HG03045 (cell line): ENCODE results near the gene PDS5B.
"Not testable (repeated sequence)": the region's sequence is repeated elsewhere in the genome, so short reads cannot be mapped to it uniquely, and the experiment has no call there.

Experiments used
- ATAC-seq: cut with Tn5 transposase; IDR thresholded peaks from one replicate; pipeline ENCODE4 v1.9.1; 2021; ENCODE audit warnings: mild to moderate bottlenecking, moderate library complexity; ENCODE audit not compliant: unreplicated experiment

Gene PDS5B

GRCh38 chr13:32586080-32586900 lies at the start of gene PDS5B:
PDS5B (plus strand) TSS chr13:32586452; CDS start chr13:32648773, 62,321 bp downstream.
- peak; percentile 80 for ATAC-seq

GRCh38 chr13:32537580-32538142 lies 48.6 kb upstream of the PDS5B start:
- no peak for ATAC-seq

- peak; percentile 84 for ATAC-seq
Measured at GRCh38 chr13:32538143-32538620, 48.1 kb upstream of the PDS5B start.

GRCh38 chr13:32538621-32539246 lies 47.5 kb upstream of the PDS5B start, which contains the start of gene N4BP2L2:
N4BP2L2 (minus strand) TSS chr13:32538795; CDS start chr13:32537027, 1,768 bp downstream.
- peak; percentile 94 for ATAC-seq

- no peak for ATAC-seq
Measured at GRCh38 chr13:32542221-32542620, 44.0 kb upstream of the PDS5B start.

GRCh38 chr13:32545083-32545482 lies 41.2 kb upstream of the PDS5B start:
- no peak for ATAC-seq

- no peak for ATAC-seq
Measured at GRCh38 chr13:32548837-32549236, 37.4 kb upstream of the PDS5B start.

- no peak for ATAC-seq
Measured at GRCh38 chr13:32549788-32550187, 36.5 kb upstream of the PDS5B start.

- no peak for ATAC-seq
Measured at GRCh38 chr13:32553720-32554119, 32.5 kb upstream of the PDS5B start.

GRCh38 chr13:32555613-32556012 lies 30.6 kb upstream of the PDS5B start:
- ATAC-seq: no peak

- not testable (repeated sequence) for ATAC-seq
Measured at GRCh38 chr13:32560842-32561241, 25.4 kb upstream of the PDS5B start.

- not testable (repeated sequence) for ATAC-seq
Measured at GRCh38 chr13:32575687-32576086, 10.6 kb upstream of the PDS5B start.

GRCh38 chr13:32577032-32577431 lies 9.2 kb upstream of the PDS5B start:
- ATAC-seq: no peak

GRCh38 chr13:32581177-32581786 lies 5.0 kb upstream of the PDS5B start:
- no peak for ATAC-seq

- no peak for ATAC-seq
Measured at GRCh38 chr13:32582281-32582680, 4.0 kb upstream of the PDS5B start.

GRCh38 chr13:32582991-32583390 lies 3.3 kb upstream of the PDS5B start:
- no peak for ATAC-seq

- ATAC-seq: no peak
Measured at GRCh38 chr13:32585550-32586079, 637 bp upstream of the PDS5B start.

GRCh38 chr13:32587011-32587810 lies 959 bp downstream of the PDS5B start:
- peak; percentile 40 for ATAC-seq

- ATAC-seq: no peak
Measured at GRCh38 chr13:32587811-32588170, 1.5 kb downstream of the PDS5B start.

- ATAC-seq: no peak
Measured at GRCh38 chr13:32588736-32589135, 2.5 kb downstream of the PDS5B start.
